Melanocyte of skin (primary cell): ENCODE results near the gene TRA2B. TPM values are rescaled to one million over a fixed set of nuclear protein-coding genes. Genes with fewer than 3 reads are reported as not detected.

ENCODE experiments used
- total RNA-seq, 2 donors: library from RNA; depleted of rRNA; stranded (reverse); fragments of >200 nt; gene quantifications; 2 replicates each; pipeline ENCODE4 v1.2.3, GENCODE V29; 2012

TRA2B gene
- total RNA-seq = 100 to 1,000 TPM; 115 to 261 TPM

DNA sequence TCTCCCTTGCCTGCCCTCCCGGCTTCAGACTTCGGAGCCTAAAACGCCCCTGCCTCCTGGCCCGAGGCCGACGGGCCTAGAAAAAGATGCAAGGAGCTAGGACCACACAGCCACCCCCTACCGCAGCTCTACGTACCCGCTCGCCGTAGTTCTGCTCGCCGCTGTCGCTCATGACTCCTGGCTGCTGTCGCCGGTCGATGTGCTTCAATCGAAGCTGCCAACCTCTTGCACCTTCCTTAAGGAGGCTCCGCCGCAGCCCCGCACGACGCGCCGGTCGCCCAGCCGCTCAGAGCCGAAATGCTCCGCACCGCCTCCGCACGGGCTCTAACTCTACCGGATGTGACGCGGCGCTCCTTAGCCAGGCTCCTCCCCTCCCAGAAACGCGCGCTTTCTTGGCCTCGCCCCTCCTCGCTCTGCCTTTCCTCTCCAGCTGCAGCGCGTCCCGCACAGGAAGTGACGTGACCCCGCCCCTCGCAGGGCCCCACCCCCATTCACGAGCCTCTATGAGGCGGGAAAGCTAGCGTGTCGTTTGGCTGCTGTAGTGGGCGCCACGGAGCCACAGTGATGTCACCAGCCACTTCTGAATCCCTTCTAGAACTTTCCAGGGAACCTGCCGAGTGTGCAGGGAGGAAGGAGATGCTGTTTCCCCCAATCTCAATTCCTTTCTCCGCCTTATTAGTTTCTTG lies at the start of gene TRA2B:
TSS of gene TRA2B (minus strand) at position 326 of the 686 bp plus-strand sequence. CDS start at position 172, 154 bp downstream.

Other genes with a start within 250 kb of the TRA2B start
- gene IGF2BP2, start 113.0 kb downstream of the TRA2B start, total RNA-seq = 10 to 100 TPM; 25.1 to 44.3 TPM
- 100 to 1,000 TPM; 115 to 158 TPM for gene ETV5, start 171.1 kb upstream of the TRA2B start, total RNA-seq